GM18868 (cell line): Measurements from ENCODE around the gene BCKDHB.
"Not testable (repeated sequence)": the region's sequence is repeated elsewhere in the genome, so short reads cannot be mapped to it uniquely, and the experiment has no call there.

Experiments used
- ATAC-seq: cut with Tn5 transposase; IDR thresholded peaks from one replicate; pipeline ENCODE4 v1.9.1; 2021; ENCODE audit warnings: mild to moderate bottlenecking, moderate library complexity; ENCODE audit not compliant: unreplicated experiment

BCKDHB gene

GRCh38 chr6:80106418-80107235, at the start of gene BCKDHB:
BCKDHB (plus strand) TSS chr6:80106671; CDS start chr6:80106694, 23 bp downstream.
- peak; percentile 98 for ATAC-seq

- ATAC-seq, result no peak
These were observed 45.7 kb upstream of the BCKDHB start for GRCh38 chr6:80060774-80061173.

GRCh38 chr6:80068146-80068545, 38.3 kb upstream of the BCKDHB start:
- not testable (repeated sequence) for ATAC-seq

- ATAC-seq, result not testable (repeated sequence)
These were observed 36.0 kb upstream of the BCKDHB start for GRCh38 chr6:80070431-80070830.

GRCh38 chr6:80077067-80077466, 29.4 kb upstream of the BCKDHB start:
- ATAC-seq, result no peak

GRCh38 chr6:80088637-80089036, 17.8 kb upstream of the BCKDHB start:
- no peak for ATAC-seq

GRCh38 chr6:80091506-80091905, 15.0 kb upstream of the BCKDHB start:
- ATAC-seq, result no peak

- ATAC-seq, result peak; percentile 54
These were observed 12.5 kb upstream of the BCKDHB start for GRCh38 chr6:80094017-80094416.

- no peak for ATAC-seq
These were observed 10.9 kb upstream of the BCKDHB start for GRCh38 chr6:80095600-80095999.

GRCh38 chr6:80098392-80098791, 8.1 kb upstream of the BCKDHB start:
- ATAC-seq, result no peak

GRCh38 chr6:80104520-80104919, 2.0 kb upstream of the BCKDHB start:
- ATAC-seq, result no peak

GRCh38 chr6:80105972-80106417, 476 bp upstream of the BCKDHB start:
- no peak for ATAC-seq

GRCh38 chr6:80122576-80122975, 16.1 kb downstream of the BCKDHB start:
- not testable (repeated sequence) for ATAC-seq

- ATAC-seq, result no peak
These were observed 20.3 kb downstream of the BCKDHB start for GRCh38 chr6:80126657-80127345.

GRCh38 chr6:80129485-80129884, 23.0 kb downstream of the BCKDHB start:
- no peak for ATAC-seq

GRCh38 chr6:80133020-80133419, 26.5 kb downstream of the BCKDHB start:
- ATAC-seq, result no peak

- ATAC-seq, result no peak
These were observed 27.6 kb downstream of the BCKDHB start for GRCh38 chr6:80134065-80134464.

GRCh38 chr6:80142586-80142985, 36.1 kb downstream of the BCKDHB start:
- no peak for ATAC-seq

GRCh38 chr6:80143419-80143937, 37.0 kb downstream of the BCKDHB start:
- ATAC-seq, result no peak

GRCh38 chr6:80144753-80145315, 38.4 kb downstream of the BCKDHB start:
- no peak for ATAC-seq

GRCh38 chr6:80145509-80145908, 39.0 kb downstream of the BCKDHB start:
- ATAC-seq, result peak; percentile 70

GRCh38 chr6:80145921-80146320, 39.5 kb downstream of the BCKDHB start:
- ATAC-seq, result no peak
